Heart left ventricle (tissue), 16 donors: ENCODE measurements around the gene KCNJ5. TPM values are rescaled to one million over a fixed set of nuclear protein-coding genes. Genes with fewer than 3 reads are reported as not detected.

Source experiments
- ATAC-seq, 4 donors: fragments of 200-7000 bp; cut with Tn5 transposase; one replicate each; pipeline ENCODE4 v1.9.1; 2020 to 2022; ENCODE audit warnings: moderate library complexity in 4 of 4, mild to moderate bottlenecking in 3 of 4, moderate number of reproducible peaks in 1 of 4
- DNase-seq, 5 donors: peaks; one replicate each; pipeline ENCODE4 v3.0.0-alpha.2; 2020
- H3K27ac ChIP-seq, 12 donors: fragments of 200-600 bp; sonication (generic) in 4 of 12; one replicate each; pipeline versions ENCODE4 v1.5.0 to v1.8.0; 2016 to 2022; ENCODE audit warnings: mild to moderate bottlenecking in 2 of 12
- H3K27me3 ChIP-seq, 9 donors: fragments of 200-600 bp; sonication (generic) in 2 of 9; one replicate each; pipeline versions ENCODE4 v1.5.1 to v1.8.0; 2016 to 2022; ENCODE audit warnings: mild to moderate bottlenecking in 3 of 9
- H3K36me3 ChIP-seq, 9 donors: fragments of 200-600 bp; sonication (generic) in 2 of 9; one replicate each; pipeline versions ENCODE4 v1.5.0 to v1.8.0; 2018 to 2022; ENCODE audit warnings: mild to moderate bottlenecking in 2 of 9
- H3K4me1 ChIP-seq, 12 donors: fragments of 200-600 bp; sonication (generic) in 4 of 12; one replicate each; pipeline versions ENCODE4 v1.5.0 to v1.8.0; 2016 to 2022; ENCODE audit warnings: mild to moderate bottlenecking in 3 of 12
- H3K4me3 ChIP-seq, 12 donors: fragments of 200-600 bp; sonication (generic) in 4 of 12; one replicate each; pipeline versions ENCODE4 v1.5.0 to v1.8.0; 2017 to 2022; ENCODE audit warnings: mild to moderate bottlenecking in 9 of 12, moderate library complexity in 4 of 12
- H3K9me3 ChIP-seq, 12 donors: fragments of 200-600 bp; sonication (generic) in 4 of 12; one replicate each; pipeline versions ENCODE4 v1.5.0 to v1.8.0; 2016 to 2022; ENCODE audit warnings: mild to moderate bottlenecking in 1 of 12
- CTCF ChIP-seq, 12 donors: fragments of 200-600 bp; sonication (generic) in 4 of 12; IDR thresholded peaks; one replicate each; pipeline versions ENCODE4 v1.5.0 to v1.8.0; 2018 to 2022; ENCODE audit warnings: antibody characterized with exemption in 12 of 12, mild to moderate bottlenecking in 5 of 12
- POLR2A ChIP-seq, 2 donors: fragments of 450-650 bp; IDR thresholded peaks; one replicate each; pipeline ENCODE4 v1.6.1; 2017; ENCODE audit warnings: antibody characterized with exemption in 2 of 2, mild to moderate bottlenecking in 2 of 2, moderate library complexity in 2 of 2
- WGBS, 4 donors: extraction: QIAGEN DNeasy Blood & Tissue Kit in 2 of 4; methylation state at CpG; one replicate each; pipeline versions ENCODE4 v1.1.5 to v1.1.7; 2013 to 2018; 5-methylcytosine and 5-hydroxymethylcytosine counted together
- intact Hi-C, 10 donors: fragments of 100-400 bp; cut with DNase I; formaldehyde crosslinking; loops; one replicate each; pipeline versions ENCODE4 v1.11.1 to v1.14.2; 2022
- polyA plus RNA-seq, 2 donors: library from polyadenylated mRNA; stranded (reverse); fragments of 200-250 nt; gene quantifications; one replicate each; pipeline ENCODE4 v1.2.3, GENCODE V29; 2013
- total RNA-seq, 9 donors: library from RNA; depleted of rRNA in 2 of 9; stranded (reverse); fragments of >200 nt in 2 of 9; fragmentation: NEBNext Ultra II Directional in 3 of 9; extraction: Animal tissue kit (Norgen Biotek cat#: 25700) in 3 of 9; gene quantifications; one replicate each; pipeline versions ENCODE4 v1.1.0 to v1.2.4, GENCODE V29; 2016 to 2023
- donor health status: ischemic (EF 13 %, LVEDD 7.1; RV severe dilation, severe dysfunction).
- donor health status: healthy with polysubstance abuse.
- donor health status: DM: no; HTN: yes; CAD: no.
- donor health status: DM: no; HTN: no; CAD: no.
- donor health status: ischemic (EF 25% LVEDD 6.9; RV normal size, moderate dysfunction).
- donor health status: ischemic (EF 25% LVEDD 5.7; RV mildly dilated, moderate dysfunction).
- donor health status: healthy.
- donor health status: DM: yes; HTN: yes; CAD: no.
- donor health status: ischemic (EF 35%, LVEDD 5.7; RV mildly dilated, moderate dysfunction).
- donor health status: nonischemic (EF 11% LVEDD 7.7; RV severe dilation, severe dysfunction).
- donor health status: DM: yes; HTN: yes; CAD: no.
- donor health status: PGD.
- donor health status: ischemic (EF 29% LVEDD 5.4; RV normal size, mild dysfunction).
- donor health status: nonischemic (EF 23%, LVEDD 6.1; RV moderate dilation, normal function).

Gene KCNJ5
- total and polyA plus RNA-seq, 11 donors, result 1.4 to 29.4 (median 6.0) TPM

GRCh38 chr11:128953151-128953550, 62.0 kb downstream of the KCNJ5 start:
- 94 to 96% (median 94%) methylated on average over 16 of the region's 16 CpGs for WGBS, 4 donors
- Histone ChIP-seq H3K4me1 (no peaks in the 10 kb centered on the region), H3K9me3 (no peaks in the 10 kb centered on the region), H3K4me3 (no peak overlapping the region), H3K36me3 (no peaks in the 10 kb centered on the region), H3K27ac (no peak overlapping the region), H3K27me3 (peaks cover 0 to 9% (median 0%) of the 10 kb centered on the region in 9 donors)
- intact Hi-C loops, result loop anchor here in 7 of 10 donors (2.0 to 10.0 kb wide), 7 partner anchors 40 to 918 kb away; no protein-coding TSS in a partner anchor
- TF ChIP-seq POLR2A (IDR thresholded peaks at IDR 0.05) (no peak), CTCF (IDR thresholded peaks at IDR 0.05) (no peak)
- ATAC-seq (no peak), DNase-seq (no peak)

- Histone ChIP-seq H3K27me3 (peaks cover 0 to 9% (median 0%) of the 10 kb centered on the region in 9 donors), H3K27ac (no peak overlapping the region), H3K36me3 (no peaks in the 10 kb centered on the region), H3K4me1 (no peaks in the 10 kb centered on the region), H3K4me3 (no peak overlapping the region), H3K9me3 (no peaks in the 10 kb centered on the region)
- TF ChIP-seq CTCF (IDR thresholded peaks at IDR 0.05) (no peak), POLR2A (IDR thresholded peaks at IDR 0.05) (no peak)
- 73 to 84% (median 78%) methylated on average over 3 of the region's 3 CpGs for WGBS, 4 donors
- DNase-seq (no peak), ATAC-seq (no peak)
- intact Hi-C loops, result loop anchor here (1.0 to 10.0 kb wide), 13 partner anchors 38 to 923 kb away; no protein-coding TSS in a partner anchor
Observed at GRCh38 chr11:128955636-128956035, 64.5 kb downstream of the KCNJ5 start.

GRCh38 chr11:128956401-128957201, 65.4 kb downstream of the KCNJ5 start:
- Histone ChIP-seq H3K27ac (no peak overlapping the region), H3K36me3 (no peaks in the 10 kb centered on the region), H3K27me3 (peaks cover 0 to 9% (median 0%) of the 10 kb centered on the region in 9 donors), H3K4me3 (no peak overlapping the region), H3K4me1 (no peaks in the 10 kb centered on the region), H3K9me3 (no peaks in the 10 kb centered on the region)
- peak; percentile 81 to 88 (median 82) for ATAC-seq
- intact Hi-C loops, result loop anchor here in 9 of 10 donors (1.0 to 10.0 kb wide), 13 partner anchors 39 to 924 kb away; no protein-coding TSS in a partner anchor
- 51 to 54% (median 53%) methylated on average over 8 of the region's 8 CpGs for whole genome bisulfite sequencing, 4 donors
- TF ChIP-seq CTCF (IDR thresholded peaks at IDR 0.05), result peak; percentile 53 to 81 (median 68)
- TF ChIP-seq POLR2A (IDR thresholded peaks at IDR 0.05), result no peak
- peak in 1 of 5 donors; percentile 38 for DNase-seq

- no peak for DNase-seq
- intact Hi-C loops, result loop anchor here in 9 of 10 donors (1.0 to 10.0 kb wide), 12 partner anchors 40 to 925 kb away; no protein-coding TSS in a partner anchor
- Histone ChIP-seq H3K4me1 (no peaks in the 10 kb centered on the region), H3K36me3 (no peaks in the 10 kb centered on the region), H3K9me3 (no peaks in the 10 kb centered on the region), H3K4me3 (no peak overlapping the region), H3K27ac (no peak overlapping the region), H3K27me3 (peaks cover 0 to 9% (median 0%) of the 10 kb centered on the region in 9 donors)
- WGBS, 4 donors, result 83 to 91% (median 91%) methylated on average over 8 of the region's 8 CpGs
- TF ChIP-seq CTCF (IDR thresholded peaks at IDR 0.05) (no peak), POLR2A (IDR thresholded peaks at IDR 0.05) (no peak)
- ATAC-seq, result no peak
Observed at GRCh38 chr11:128957202-128957482, 66.0 kb downstream of the KCNJ5 start.
